GM18505 (cell line): ENCODE measurements around the gene TTC3.

Experiments
- ATAC-seq: cut with Tn5 transposase; IDR thresholded peaks from one replicate; pipeline ENCODE4 v1.9.1; 2021; ENCODE audit not compliant: unreplicated experiment
- POLR2A ChIP-seq: IDR thresholded peaks from 4 replicates; pipeline ENCODE4 v1.6.1; 2011; ENCODE audit warnings: borderline replicate concordance; ENCODE audit not compliant: insufficient read depth, insufficient read length; ENCODE audit errors: extremely low read depth

TTC3 gene

GRCh38 chr21:37159949-37160348 is 86.9 kb downstream of the TTC3 start:
- TF ChIP-seq POLR2A, result no peak
- ATAC-seq, result no peak

GRCh38 chr21:37164742-37165141 is 91.7 kb downstream of the TTC3 start:
- ATAC-seq, result no peak
- no peak for TF ChIP-seq POLR2A

- TF ChIP-seq POLR2A, result no peak
- ATAC-seq, result no peak
These were observed 92.5 kb downstream of the TTC3 start for GRCh38 chr21:37165586-37165985.

GRCh38 chr21:37166733-37167132 is 93.7 kb downstream of the TTC3 start:
- no peak for TF ChIP-seq POLR2A
- no peak for ATAC-seq

- no peak for ATAC-seq
- no peak for TF ChIP-seq POLR2A
These were observed 95.6 kb downstream of the TTC3 start for GRCh38 chr21:37168666-37169065.

GRCh38 chr21:37172646-37173045 is 99.6 kb downstream of the TTC3 start:
- no peak for ATAC-seq
- no peak for TF ChIP-seq POLR2A

- no peak for TF ChIP-seq POLR2A
- no peak for ATAC-seq
These were observed 103.7 kb downstream of the TTC3 start for GRCh38 chr21:37176716-37177115.

- no peak for TF ChIP-seq POLR2A
These were observed 108.0 kb downstream of the TTC3 start for GRCh38 chr21:37181059-37181458.

GRCh38 chr21:37182222-37182621 is 109.2 kb downstream of the TTC3 start:
- no peak for ATAC-seq
- TF ChIP-seq POLR2A, result no peak

More at GRCh38 chr21:37181059-37181458, 108.0 kb downstream of the TTC3 start:
- no peak for ATAC-seq

- TF ChIP-seq POLR2A, result no peak
- ATAC-seq, result no peak
These were observed 110.7 kb downstream of the TTC3 start for GRCh38 chr21:37183749-37184148.

- no peak for TF ChIP-seq POLR2A
- no peak for ATAC-seq
These were observed 111.9 kb downstream of the TTC3 start for GRCh38 chr21:37184784-37185593.

- ATAC-seq, result no peak
- no peak for TF ChIP-seq POLR2A
These were observed 113.9 kb downstream of the TTC3 start for GRCh38 chr21:37186983-37187382.

GRCh38 chr21:37188825-37189224 is 115.8 kb downstream of the TTC3 start:
- no peak for TF ChIP-seq POLR2A
- no peak for ATAC-seq

GRCh38 chr21:37192019-37192418 is 119.0 kb downstream of the TTC3 start:
- no peak for ATAC-seq
- TF ChIP-seq POLR2A, result no peak

- ATAC-seq, result no peak
- no peak for TF ChIP-seq POLR2A
These were observed 120.0 kb downstream of the TTC3 start for GRCh38 chr21:37193006-37193405.

- no peak for ATAC-seq
- TF ChIP-seq POLR2A, result no peak
These were observed 120.6 kb downstream of the TTC3 start for GRCh38 chr21:37193676-37194075.

GRCh38 chr21:37195059-37195458 is 122.0 kb downstream of the TTC3 start:
- TF ChIP-seq POLR2A, result no peak
- no peak for ATAC-seq
